Nephron progenitor cell (in vitro differentiated cells): ENCODE data around the gene MAFG.

Experiments used
- DNase-seq: peaks from one replicate; pipeline ENCODE4 v3.0.0; 2021
- H3K27ac Mint-ChIP-seq: 2 replicates; pipeline ENCODE4 v1.8.0; 2021; ENCODE audit warnings: mild to moderate bottlenecking, moderate library complexity, mixed read lengths
- H3K27me3 Mint-ChIP-seq: 2 replicates; pipeline ENCODE4 v1.8.0; 2021; ENCODE audit warnings: mild to moderate bottlenecking, low read depth, mixed read lengths; ENCODE audit not compliant: poor library complexity
- H3K36me3 Mint-ChIP-seq: 2 replicates; pipeline ENCODE4 v1.8.0; 2021; ENCODE audit warnings: low read depth, mixed read lengths
- H3K4me1 Mint-ChIP-seq: 2 replicates; pipeline ENCODE4 v1.8.0; 2021; ENCODE audit warnings: mixed read lengths
- H3K4me3 Mint-ChIP-seq: 2 replicates; pipeline ENCODE4 v1.8.0; 2021; ENCODE audit warnings: mild to moderate bottlenecking, moderate library complexity, mixed read lengths
- H3K9me3 Mint-ChIP-seq: 2 replicates; pipeline ENCODE4 v1.8.0; 2021; ENCODE audit warnings: mild to moderate bottlenecking, moderate library complexity, mixed read lengths
- CTCF ChIP-seq: fragments of 200-600 bp; sonication (generic); IDR thresholded peaks from 2 replicates; pipeline ENCODE4 v1.5.0; 2021; ENCODE audit warnings: antibody characterized with exemption

MAFG gene

DNA sequence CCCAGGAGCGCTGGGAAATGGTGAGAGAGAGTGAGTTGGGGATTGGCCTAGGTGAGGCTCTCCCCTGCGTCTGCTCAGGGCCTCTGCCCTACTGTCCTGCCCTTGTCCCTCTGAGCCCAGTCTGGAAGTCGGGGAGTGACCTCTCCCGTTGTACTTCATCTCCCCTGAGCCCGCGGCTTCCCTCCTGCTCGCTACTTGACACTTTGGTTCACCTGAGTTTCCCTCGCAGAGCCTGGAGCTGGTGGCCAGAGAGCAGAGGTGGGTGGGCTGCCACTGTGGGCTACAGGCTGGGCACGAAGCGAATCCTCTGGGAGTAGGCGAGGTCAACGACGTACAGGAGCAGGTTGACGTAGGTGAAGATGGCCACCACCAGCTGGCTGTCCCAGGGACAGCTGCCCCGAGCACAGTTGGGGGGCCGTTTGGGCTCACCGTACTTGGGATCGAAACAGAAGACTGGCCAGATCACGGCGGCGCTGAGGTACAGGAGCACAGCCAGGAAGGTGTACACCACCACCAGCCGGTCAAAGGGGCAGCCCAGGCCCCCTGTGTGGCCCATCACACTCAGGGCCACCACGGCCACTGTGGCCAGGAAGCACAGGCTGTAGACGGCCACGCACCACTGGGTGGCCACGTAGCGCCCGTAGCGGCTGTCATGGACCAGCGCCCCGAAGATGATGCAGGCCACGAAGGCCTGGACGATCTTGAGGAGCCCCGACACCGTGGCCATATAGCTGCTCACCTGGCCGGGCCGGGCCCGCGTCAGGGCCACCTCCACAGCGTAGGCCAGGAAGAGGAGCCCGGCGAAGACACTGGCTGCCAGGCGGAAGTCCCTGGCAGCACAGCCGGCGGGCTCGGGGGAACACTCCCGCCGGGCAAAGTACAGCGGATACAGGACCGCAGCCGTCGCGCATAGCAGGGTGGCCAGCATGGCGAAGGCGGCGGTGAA is 13.3 kb upstream of the MAFG start:
- TF ChIP-seq CTCF = no peak
- H3K36me3 Mint-ChIP-seq = no peaks in the 10 kb centered on the region
- peaks cover 60% of the 10 kb centered on the region for H3K4me1 Mint-ChIP-seq
- H3K27ac Mint-ChIP-seq = no peak overlapping the region
- no peak overlapping the region for H3K4me3 Mint-ChIP-seq
- no peak for DNase-seq
- no peaks in the 10 kb centered on the region for H3K9me3 Mint-ChIP-seq
- peaks cover 3% of the 10 kb centered on the region for H3K27me3 Mint-ChIP-seq

DNA sequence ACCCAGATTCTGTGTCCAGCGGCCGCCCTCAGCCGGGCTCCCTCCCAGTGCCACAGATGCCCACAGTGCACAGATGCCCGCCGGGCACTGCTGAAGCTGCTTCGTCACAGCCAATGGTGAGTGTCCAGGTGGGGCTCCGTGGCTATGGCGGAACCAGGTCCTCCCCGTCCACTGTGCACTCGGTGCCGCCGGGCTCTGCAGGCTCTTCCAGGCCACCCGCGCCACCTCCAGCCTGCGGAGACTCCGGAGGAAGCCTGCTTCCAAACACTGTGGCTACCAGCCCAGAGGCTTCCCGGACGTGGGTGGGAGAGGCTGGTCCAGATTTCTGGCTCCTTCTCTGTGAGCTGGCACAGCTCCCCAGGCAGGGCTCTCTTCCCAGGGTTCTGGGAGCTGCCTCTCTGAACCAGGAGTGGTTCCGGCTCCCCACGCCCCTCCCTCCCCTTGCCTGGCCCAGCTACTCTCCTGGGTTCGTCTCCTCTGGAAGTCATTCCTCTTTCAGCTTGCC is 12.4 kb upstream of the MAFG start:
- TF ChIP-seq CTCF = no peak
- Mint-ChIP-seq H3K4me3 (no peak overlapping the region), H3K27me3 (no peaks in the 10 kb centered on the region), H3K9me3 (no peaks in the 10 kb centered on the region), H3K4me1 (peaks cover 64% of the 10 kb centered on the region), H3K27ac (no peak overlapping the region), H3K36me3 (no peaks in the 10 kb centered on the region)
- no peak for DNase-seq

- Mint-ChIP-seq H3K4me3 (peak overlapping the region; percentile 11), H3K27me3 (no peaks in the 10 kb centered on the region), H3K9me3 (no peaks in the 10 kb centered on the region), H3K36me3 (no peaks in the 10 kb centered on the region), H3K4me1 (peaks cover 59% of the 10 kb centered on the region), H3K27ac (no peak overlapping the region)
- no peak for DNase-seq
- TF ChIP-seq CTCF = no peak
Observed at GRCh38 chr17:81939218-81939617, 11.7 kb upstream of the MAFG start.

DNA sequence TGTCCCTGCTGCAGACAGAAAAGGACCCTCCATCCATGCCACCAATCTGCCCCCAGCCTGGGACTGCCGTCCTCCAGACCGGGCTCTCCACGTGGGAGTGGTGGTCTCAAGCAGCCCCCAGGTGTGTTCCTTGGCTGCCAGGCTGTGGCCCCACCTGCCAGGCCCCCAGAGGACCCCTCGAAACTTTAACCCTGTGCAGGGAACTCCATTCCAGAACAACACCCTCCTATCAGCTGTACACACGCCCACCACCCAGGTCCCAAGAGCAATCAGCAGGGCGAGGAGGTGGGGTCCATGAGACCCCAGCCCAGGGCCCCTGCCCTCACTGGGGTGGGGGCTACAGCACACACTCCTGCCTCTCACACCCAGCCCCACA is 8.2 kb upstream of the MAFG start:
- Mint-ChIP-seq H3K27me3 (no peaks in the 10 kb centered on the region), H3K4me1 (peaks cover 44% of the 10 kb centered on the region), H3K36me3 (no peaks in the 10 kb centered on the region), H3K9me3 (no peaks in the 10 kb centered on the region), H3K27ac (no peak overlapping the region), H3K4me3 (peak overlapping the region; percentile 84)
- no peak for TF ChIP-seq CTCF
- no peak for DNase-seq

DNA sequence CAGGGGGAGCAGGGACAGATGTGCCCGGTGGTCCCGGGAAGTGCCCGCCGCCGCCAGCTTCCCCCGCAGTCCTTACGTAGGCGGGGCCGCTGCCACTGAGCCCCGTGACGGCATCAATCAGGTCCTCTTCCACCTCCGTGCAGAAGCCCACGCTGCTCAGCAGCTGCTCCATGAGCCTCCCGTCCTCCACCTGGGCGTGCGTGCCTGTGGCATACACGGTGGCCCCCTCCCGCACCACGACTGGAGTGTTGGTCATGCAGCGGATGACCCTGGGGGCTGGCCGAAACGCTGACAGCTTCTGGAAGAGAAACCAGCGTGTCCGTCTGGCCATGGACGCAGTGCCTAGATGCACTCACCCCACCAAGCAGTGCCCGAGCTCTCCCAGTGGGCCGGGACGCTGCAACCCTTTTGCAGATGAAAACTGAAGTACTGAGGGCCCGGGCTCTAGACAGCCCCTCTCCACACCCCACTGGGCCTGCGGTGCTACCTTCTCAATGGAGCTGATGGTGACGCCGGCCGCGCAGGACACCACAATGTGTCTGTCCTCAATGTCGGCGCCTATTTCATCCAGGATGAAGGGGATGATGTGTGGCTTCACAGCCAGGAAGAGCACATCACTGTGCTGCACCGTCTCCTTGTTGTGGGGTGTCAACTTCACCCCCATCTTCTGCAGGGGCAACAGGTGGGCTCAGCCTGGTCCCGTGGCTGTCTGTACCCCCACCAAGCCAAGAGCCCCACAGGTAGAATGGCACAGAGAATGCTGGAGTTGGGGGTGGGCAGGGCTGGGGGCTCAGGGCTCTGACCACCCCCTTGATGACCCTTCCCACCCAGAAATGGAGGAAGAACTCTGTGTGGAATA is 7.5 kb upstream of the MAFG start:
- Mint-ChIP-seq H3K4me1 (peaks cover 38% of the 10 kb centered on the region), H3K36me3 (no peaks in the 10 kb centered on the region), H3K9me3 (no peaks in the 10 kb centered on the region), H3K4me3 (no peak overlapping the region), H3K27me3 (no peaks in the 10 kb centered on the region), H3K27ac (no peak overlapping the region)
- DNase-seq = no peak
- no peak for TF ChIP-seq CTCF
